Activated effector memory CD4-positive, alpha-beta T cell treated with Interleukin-2 at 50 U/mL for 16 hours (primary cell): ENCODE data around the gene MADCAM1.
"Not testable (repeated sequence)": the region's sequence is repeated elsewhere in the genome, so short reads cannot be mapped to it uniquely, and the experiment has no call there.

Experiments
- DNase-seq: peaks from one replicate; pipeline ENCODE4 v3.0.0-alpha.2; 2020

Gene MADCAM1

GRCh38 chr19:467554-467953 lies 28.7 kb upstream of the MADCAM1 start:
- DNase-seq: no peak

- DNase-seq: no peak
Observed at GRCh38 chr19:468587-469256, 27.6 kb upstream of the MADCAM1 start.

- no peak for DNase-seq
Observed at GRCh38 chr19:469833-470232, 26.5 kb upstream of the MADCAM1 start.

GRCh38 chr19:470701-471100 lies 25.6 kb upstream of the MADCAM1 start:
- no peak for DNase-seq

GRCh38 chr19:472005-472858 lies 24.1 kb upstream of the MADCAM1 start:
- DNase-seq: no peak

- DNase-seq: no peak
Observed at GRCh38 chr19:474126-475078, 21.9 kb upstream of the MADCAM1 start.

GRCh38 chr19:475360-475759 lies 20.9 kb upstream of the MADCAM1 start:
- DNase-seq: no peak

GRCh38 chr19:478236-478903 lies 17.9 kb upstream of the MADCAM1 start:
- DNase-seq: no peak

- DNase-seq: no peak
Observed at GRCh38 chr19:478976-479375, 17.3 kb upstream of the MADCAM1 start.

- no peak for DNase-seq
Observed at GRCh38 chr19:480016-480855, 16.1 kb upstream of the MADCAM1 start.

GRCh38 chr19:481100-481499 lies 15.2 kb upstream of the MADCAM1 start:
- not testable (repeated sequence) for DNase-seq

GRCh38 chr19:482186-483041 lies 13.9 kb upstream of the MADCAM1 start:
- DNase-seq: no peak

- DNase-seq: no peak
Observed at GRCh38 chr19:483332-484072, 12.8 kb upstream of the MADCAM1 start.

GRCh38 chr19:484494-484893 lies 11.8 kb upstream of the MADCAM1 start:
- no peak for DNase-seq

GRCh38 chr19:485077-485476 lies 11.2 kb upstream of the MADCAM1 start:
- no peak for DNase-seq

- DNase-seq: no peak
Observed at GRCh38 chr19:485583-486236, 10.6 kb upstream of the MADCAM1 start.

GRCh38 chr19:488505-489417 lies 7.5 kb upstream of the MADCAM1 start:
- peak; percentile 90 for DNase-seq
